ENCODE data around the gene CAMK1.
A peak's percentile ranks its signal among the peaks of the same experiment; 100 is the strongest.

CAMK1 gene

DNA sequence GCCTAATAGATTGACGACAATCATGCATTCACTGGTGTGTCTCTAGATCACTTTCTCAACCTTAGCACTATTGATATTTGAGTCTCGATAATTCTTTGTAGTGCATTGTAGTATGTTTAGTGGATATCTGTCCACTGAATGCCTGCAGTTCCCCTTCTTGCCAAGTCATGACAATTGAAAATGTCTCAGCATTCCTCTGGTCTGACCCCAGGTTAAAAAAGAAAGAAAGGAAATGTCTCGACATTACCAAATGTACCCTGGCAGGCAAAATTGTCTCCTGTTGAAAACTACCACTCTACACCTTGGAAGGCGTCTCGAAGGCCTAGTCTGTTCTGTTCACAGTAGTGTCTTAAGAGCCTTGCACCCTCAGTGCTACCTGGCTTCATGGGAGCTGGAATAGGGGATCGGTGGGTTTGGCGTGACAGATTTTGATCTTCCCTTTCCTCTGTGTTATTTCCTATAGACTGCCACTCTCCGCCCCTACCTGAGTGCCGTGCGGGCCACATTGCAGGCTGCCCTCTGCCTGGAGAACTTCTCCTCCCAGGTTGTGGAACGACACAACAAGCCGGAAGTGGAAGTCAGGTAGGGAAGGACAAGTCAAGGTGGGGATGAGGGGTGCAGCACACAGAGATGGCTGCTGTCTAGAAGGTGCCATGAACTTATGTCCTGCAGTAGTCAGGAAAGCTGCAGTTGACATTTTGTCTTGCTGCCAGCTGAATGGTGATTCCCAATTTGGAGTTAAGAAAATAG lies 27.6 kb upstream of the CAMK1 start:
- in situ Hi-C loops (cut with HindIII; ENCODE audit: low pct_ligation_motif_present, low sequenced_read_pairs) = no loop called here
- no peak overlapping the region for H3K4me3 ChIP-seq (ENCODE audit: low read depth, low read length)
- H3K27me3 ChIP-seq (replicated peaks) = no peaks in the 10 kb centered on the region
- no peak overlapping the region for H3K27ac ChIP-seq
- H3K36me3 ChIP-seq (replicated peaks) = peaks cover 59% of the 10 kb centered on the region
- TF ChIP-seq, protein P1, sequence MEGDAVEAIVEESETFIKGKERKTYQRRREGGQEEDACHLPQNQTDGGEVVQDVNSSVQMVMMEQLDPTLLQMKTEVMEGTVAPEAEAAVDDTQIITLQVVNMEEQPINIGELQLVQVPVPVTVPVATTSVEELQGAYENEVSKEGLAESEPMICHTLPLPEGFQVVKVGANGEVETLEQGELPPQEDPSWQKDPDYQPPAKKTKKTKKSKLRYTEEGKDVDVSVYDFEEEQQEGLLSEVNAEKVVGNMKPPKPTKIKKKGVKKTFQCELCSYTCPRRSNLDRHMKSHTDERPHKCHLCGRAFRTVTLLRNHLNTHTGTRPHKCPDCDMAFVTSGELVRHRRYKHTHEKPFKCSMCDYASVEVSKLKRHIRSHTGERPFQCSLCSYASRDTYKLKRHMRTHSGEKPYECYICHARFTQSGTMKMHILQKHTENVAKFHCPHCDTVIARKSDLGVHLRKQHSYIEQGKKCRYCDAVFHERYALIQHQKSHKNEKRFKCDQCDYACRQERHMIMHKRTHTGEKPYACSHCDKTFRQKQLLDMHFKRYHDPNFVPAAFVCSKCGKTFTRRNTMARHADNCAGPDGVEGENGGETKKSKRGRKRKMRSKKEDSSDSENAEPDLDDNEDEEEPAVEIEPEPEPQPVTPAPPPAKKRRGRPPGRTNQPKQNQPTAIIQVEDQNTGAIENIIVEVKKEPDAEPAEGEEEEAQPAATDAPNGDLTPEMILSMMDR (IDR thresholded peaks at IDR 0.05; ENCODE audit: low read depth, low read length, missing control alignments) = no peak
- DNase-seq = no peak

DNA sequence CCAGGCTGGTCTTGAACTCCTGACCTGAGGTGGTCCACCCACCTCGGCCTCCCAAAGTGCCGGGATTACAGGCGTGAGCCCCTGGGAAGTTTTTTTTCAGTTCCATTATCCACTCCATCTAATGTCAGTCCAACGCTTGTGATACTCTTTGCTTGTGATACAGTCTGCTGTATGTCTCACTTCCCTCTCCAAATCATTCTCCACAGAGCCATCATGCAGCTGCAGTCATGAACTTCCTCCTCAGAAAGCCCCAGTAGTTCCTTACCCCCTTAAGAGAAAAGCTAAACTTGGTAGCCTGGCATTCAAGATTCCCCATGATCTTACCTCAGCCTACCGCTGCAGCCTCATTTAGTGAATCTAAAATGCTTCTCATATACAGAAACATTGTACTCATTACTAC lies 25.5 kb upstream of the CAMK1 start:
- Histone ChIP-seq H3K27ac (no peak overlapping the region), H3K36me3 (replicated peaks) (peaks cover 45% of the 10 kb centered on the region), H3K27me3 (replicated peaks) (no peaks in the 10 kb centered on the region), H3K4me3 (ENCODE audit: low read depth, low read length) (no peak overlapping the region)
- in situ Hi-C loops (cut with HindIII; ENCODE audit: low pct_ligation_motif_present, low sequenced_read_pairs) = no loop called here
- TF ChIP-seq, protein P1 (IDR thresholded peaks at IDR 0.05; ENCODE audit: low read depth, low read length, missing control alignments) = no peak
- no peak for DNase-seq

DNA sequence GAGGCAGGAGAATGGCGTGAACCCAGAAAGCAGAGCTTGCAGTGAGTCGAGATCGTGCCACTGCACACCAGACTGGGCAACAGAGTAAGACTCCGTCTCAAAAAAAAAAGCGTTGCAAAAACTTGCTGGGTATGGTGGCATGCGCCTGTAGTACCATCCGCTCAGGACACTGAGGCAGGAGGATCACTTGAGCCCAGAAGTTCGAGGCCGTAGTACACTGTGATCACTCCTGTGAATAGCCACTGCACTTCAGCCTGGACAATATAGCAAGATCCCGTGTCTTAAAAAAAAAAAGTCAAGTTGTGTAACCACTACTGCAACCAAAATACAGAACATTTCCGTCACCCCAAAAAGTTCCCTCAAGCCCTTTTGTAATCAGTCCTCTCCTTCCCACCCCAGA lies 24.7 kb upstream of the CAMK1 start:
- TF ChIP-seq, protein P1 (IDR thresholded peaks at IDR 0.05; ENCODE audit: low read depth, low read length, missing control alignments) = no peak
- in situ Hi-C loops (cut with HindIII; ENCODE audit: low pct_ligation_motif_present, low sequenced_read_pairs) = no loop called here
- Histone ChIP-seq H3K36me3 (replicated peaks) (peaks cover 41% of the 10 kb centered on the region), H3K27me3 (replicated peaks) (no peaks in the 10 kb centered on the region), H3K4me3 (ENCODE audit: low read depth, low read length) (no peak overlapping the region), H3K27ac (no peak overlapping the region)
- no peak for DNase-seq

DNA sequence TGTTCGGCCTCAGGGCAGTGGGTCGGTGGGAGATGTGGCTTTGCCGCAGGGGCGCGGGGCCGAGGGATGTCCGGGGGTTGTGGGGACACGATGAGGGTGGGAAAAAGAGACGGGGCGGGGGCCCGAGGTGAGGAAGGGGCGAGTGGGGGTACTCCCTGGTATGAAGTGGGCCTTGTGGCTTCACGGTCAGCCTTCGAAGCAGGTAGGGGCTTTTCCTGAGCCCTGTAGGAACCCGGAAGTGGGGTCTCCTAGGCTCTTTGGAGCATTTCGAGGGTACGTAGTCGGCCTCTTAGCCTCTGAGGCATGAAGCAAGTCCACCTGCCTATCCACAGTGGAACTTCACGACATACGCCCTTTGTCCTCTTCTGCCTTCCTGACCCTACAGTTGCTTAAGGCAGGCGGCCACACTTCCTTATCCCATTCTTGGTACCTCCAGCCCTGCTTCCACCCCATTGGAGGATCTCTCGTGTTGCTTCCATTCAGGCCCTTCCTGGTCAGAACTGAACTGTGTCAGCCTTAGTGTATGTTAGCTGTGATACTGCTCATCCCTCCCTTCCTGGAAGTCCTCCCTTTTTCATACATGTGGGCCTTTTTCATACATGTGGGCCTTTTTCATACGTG lies 23.5 kb upstream of the CAMK1 start:
- peak overlapping the region; percentile 97 for H3K27ac ChIP-seq
- in situ Hi-C loops (cut with HindIII; ENCODE audit: low pct_ligation_motif_present, low sequenced_read_pairs) = no loop called here
- peak; percentile 40 for DNase-seq
- H3K4me3 ChIP-seq (ENCODE audit: low read depth, low read length) = peak overlapping the region; percentile 79
- TF ChIP-seq, protein P1 (IDR thresholded peaks at IDR 0.05; ENCODE audit: low read depth, low read length, missing control alignments) = no peak
- no peaks in the 10 kb centered on the region for H3K27me3 ChIP-seq (replicated peaks)
- peaks cover 38% of the 10 kb centered on the region for H3K36me3 ChIP-seq (replicated peaks)

DNA sequence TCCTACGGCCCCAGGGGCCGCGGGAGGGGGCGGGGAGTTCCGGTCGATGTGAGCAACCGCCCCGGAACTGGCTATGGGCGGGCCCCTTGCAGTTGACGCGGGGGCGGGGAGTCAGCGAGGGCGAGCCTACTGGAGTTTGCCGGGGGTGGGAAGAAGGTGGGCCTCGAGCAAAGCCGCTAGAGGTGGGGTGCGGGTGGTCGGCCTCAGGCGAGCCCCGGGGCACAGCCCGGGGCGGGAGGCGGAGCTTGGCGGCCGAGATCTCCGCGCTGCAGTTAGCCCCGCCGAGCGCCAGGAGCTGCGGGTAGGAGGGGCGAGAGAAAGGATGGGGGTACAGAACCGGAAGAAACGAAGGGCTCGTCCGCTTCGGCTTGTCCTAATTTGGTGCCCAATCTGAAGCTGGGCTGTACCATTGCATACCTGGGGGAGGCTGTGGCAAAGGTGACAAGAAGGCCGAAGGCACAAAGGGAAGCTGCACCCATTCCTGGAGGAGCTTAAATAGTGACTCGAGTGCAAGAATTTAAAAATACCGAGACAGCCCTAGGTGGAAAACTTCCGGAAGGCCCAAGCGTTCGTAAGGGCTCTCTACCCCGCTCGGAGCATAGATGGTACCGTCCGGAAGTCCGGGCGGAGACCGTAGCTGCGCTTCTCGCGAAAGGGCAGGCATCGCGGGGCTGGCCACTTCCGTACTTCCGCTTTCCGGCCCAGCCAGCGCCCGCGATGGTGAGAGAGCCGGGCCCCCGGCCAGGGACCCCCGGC lies 22.8 kb upstream of the CAMK1 start, which contains the start of the genes ARPC4 and TADA3:
Gene ARPC4 (plus strand): TSS at position 678 of the 756 bp plus-strand sequence. CDS start 40 bp downstream, at position 718.
Gene TADA3 (minus strand): TSS at position 69 of the 756 bp plus-strand sequence. CDS start 1,007 bp downstream, outside the sequence.
- Histone ChIP-seq H3K27ac (peak within 1 kb of the TSS; percentile 97), H3K36me3 (replicated peaks) (peaks cover 33% of the 10 kb centered on the region), H3K4me3 (ENCODE audit: low read depth, low read length) (peak within 1 kb of the TSS; percentile 79), H3K27me3 (replicated peaks) (no peaks in the 10 kb centered on the region)
- TF ChIP-seq, protein P1 (IDR thresholded peaks at IDR 0.05; ENCODE audit: low read depth, low read length, missing control alignments) = no peak
- in situ Hi-C loops (cut with HindIII; ENCODE audit: low pct_ligation_motif_present, low sequenced_read_pairs) = no loop called here
- DNase-seq = peak; percentile 93
